GM23338 (cell line): ENCODE measurements around the gene MFSD11.

Experiments used
- CTCF ChIP-seq, 2 experiments: fragments of 200-600 bp in 1 of 2; sonication (generic) in 1 of 2; conservative IDR thresholded peaks; 2 replicates each; pipeline versions ENCODE4 v1.5.1 to v1.6.1; 2016 to 2017; ENCODE audit warnings: antibody characterized with exemption in 2 of 2, low read depth in 2 of 2, mild to moderate bottlenecking in 2 of 2, moderate library complexity in 1 of 2
- EZH2 ChIP-seq: fragments of 200-600 bp; sonication (generic); IDR thresholded peaks from one replicate; pipeline ENCODE4 v1.8.0; 2017; ENCODE audit warnings: antibody characterized with exemption, mild to moderate bottlenecking, low read depth; ENCODE audit not compliant: unreplicated experiment

GRCh38 chr17:76808326-76808725 is 70.4 kb downstream of the MFSD11 start:
- no peak for TF ChIP-seq EZH2
- no peak for TF ChIP-seq CTCF (conservative IDR thresholded peaks at IDR 0.05; ENCODE audit: low read depth in 2 of 2)
